Measurements from ENCODE around the gene PLIN5.

- TF ChIP-seq CTCF (IDR thresholded peaks at IDR 0.05; ENCODE audit: borderline replicate concordance, extremely low read depth, low read length, poor library complexity, severe bottlenecking), result no peak
- no peak for TF ChIP-seq EZH2 (IDR thresholded peaks at IDR 0.05; ENCODE audit: borderline replicate concordance, low read depth, low read length, severe bottlenecking)
These were observed 31.7 kb downstream of the PLIN5 start for GRCh38 chr19:4503132-4503824.
